ENCODE results near the gene NINJ2.

- no peak for TF ChIP-seq CTCF (IDR thresholded peaks at IDR 0.05; ENCODE audit: low read depth, low read length)
- no peak for TF ChIP-seq MYC (IDR thresholded peaks at IDR 0.05; ENCODE audit: low read depth, low read length)
- TF ChIP-seq POLR2A (IDR thresholded peaks at IDR 0.05; ENCODE audit: extremely low read depth, insufficient read length), result no peak
- no peak for TF ChIP-seq MAX (IDR thresholded peaks at IDR 0.05; ENCODE audit: low read depth, low read length)
Observed at GRCh38 chr12:572532-572899, 90.7 kb downstream of the NINJ2 start.
